HL-60/S4 treated with phorbol 12-myristate 13-acetate at 8.2 ng/mL for 4 days and 3 days (cell line): ENCODE measurements around the gene POPDC3.

Experiments used
- in situ Hi-C: fragments of 300-500 bp; cut with MboI; formaldehyde crosslinking; loops from 2 replicates; pipeline ENCODE4 v1.15.0; 2022; ENCODE audit warnings: low sequenced_read_pairs

POPDC3 gene

GRCh38 chr6:105153676-105154075, 26.1 kb downstream of the POPDC3 start:
- in situ Hi-C loops, result no loop called here

- in situ Hi-C loops, result no loop called here
These were observed 26.9 kb downstream of the POPDC3 start for GRCh38 chr6:105152880-105153279.

- in situ Hi-C loops, result no loop called here
These were observed 28.2 kb downstream of the POPDC3 start for GRCh38 chr6:105151644-105152043.

- in situ Hi-C loops, result no loop called here
These were observed 41.7 kb downstream of the POPDC3 start for GRCh38 chr6:105138141-105138540.

GRCh38 chr6:105137388-105137787, 42.4 kb downstream of the POPDC3 start:
- in situ Hi-C loops, result no loop called here

GRCh38 chr6:105136431-105137350, 43.1 kb downstream of the POPDC3 start:
- in situ Hi-C loops, result no loop called here

GRCh38 chr6:105135907-105136430, 43.8 kb downstream of the POPDC3 start:
- in situ Hi-C loops, result no loop called here

GRCh38 chr6:105135056-105135455, 44.8 kb downstream of the POPDC3 start:
- in situ Hi-C loops, result no loop called here

GRCh38 chr6:105122717-105123116, 57.1 kb downstream of the POPDC3 start:
- in situ Hi-C loops, result no loop called here

GRCh38 chr6:105121981-105122380, 57.8 kb downstream of the POPDC3 start:
- in situ Hi-C loops, result no loop called here

- in situ Hi-C loops, result no loop called here
These were observed 59.2 kb downstream of the POPDC3 start for GRCh38 chr6:105120570-105120969.

- in situ Hi-C loops, result no loop called here
These were observed 63.7 kb downstream of the POPDC3 start for GRCh38 chr6:105116150-105116549.

GRCh38 chr6:105113422-105113821, 66.4 kb downstream of the POPDC3 start:
- in situ Hi-C loops, result no loop called here

- in situ Hi-C loops, result no loop called here
These were observed 67.2 kb downstream of the POPDC3 start for GRCh38 chr6:105112577-105112976.

GRCh38 chr6:105111871-105112270, 67.9 kb downstream of the POPDC3 start:
- in situ Hi-C loops, result no loop called here

GRCh38 chr6:105111105-105111504, 68.7 kb downstream of the POPDC3 start:
- in situ Hi-C loops, result no loop called here

GRCh38 chr6:105109955-105110895, 69.6 kb downstream of the POPDC3 start:
- in situ Hi-C loops, result no loop called here

GRCh38 chr6:105108631-105109262, 71.1 kb downstream of the POPDC3 start:
- in situ Hi-C loops, result no loop called here
